Smooth muscle cell (in vitro differentiated cells): ENCODE data around the gene RNGTT. TPM values are rescaled to one million over a fixed set of nuclear protein-coding genes. Genes with fewer than 3 reads are reported as not detected.
"Not testable (repeated sequence)": the region's sequence is repeated elsewhere in the genome, so short reads cannot be mapped to it uniquely, and the experiment has no call there.

Experiments
- DNase-seq: peaks from one replicate; lab custom pipeline; 2025; ENCODE audit not compliant: unreplicated experiment; lab: John Stamatoyannopoulos, UW
- H2AFZ ChIP-seq: fragments of 200-600 bp; sonication (generic); 2 replicates; pipeline ENCODE4 v1.6.0; 2016; ENCODE audit warnings: antibody characterized with exemption, low read depth, mild to moderate bottlenecking
- H3F3A ChIP-seq: fragments of 200-600 bp; sonication (generic); 2 replicates; pipeline ENCODE4 v1.6.0; 2017; ENCODE audit warnings: antibody characterized with exemption, low read depth
- H3K27ac ChIP-seq: fragments of 200-600 bp; sonication (generic); 2 replicates; pipeline ENCODE4 v1.5.1; 2016; ENCODE audit warnings: low read depth, mild to moderate bottlenecking
- H3K27me3 ChIP-seq: fragments of 200-600 bp; sonication (generic); 2 replicates; pipeline ENCODE4 v1.6.1; 2016; ENCODE audit warnings: low read depth, mild to moderate bottlenecking
- H3K36me3 ChIP-seq: fragments of 200-600 bp; sonication (generic); 2 replicates; pipeline ENCODE4 v1.5.1; 2016; ENCODE audit warnings: low read depth
- H3K4me1 ChIP-seq: fragments of 200-600 bp; sonication (generic); 2 replicates; pipeline ENCODE4 v1.5.1; 2016; ENCODE audit warnings: low read depth
- H3K4me2 ChIP-seq: fragments of 200-600 bp; sonication (generic); 2 replicates; pipeline ENCODE4 v1.6.0; 2016; ENCODE audit warnings: mild to moderate bottlenecking
- H3K4me3 ChIP-seq: fragments of 200-600 bp; sonication (generic); 2 replicates; pipeline ENCODE4 v1.5.1; 2016; ENCODE audit warnings: mild to moderate bottlenecking
- H3K79me2 ChIP-seq: fragments of 200-600 bp; sonication (generic); 2 replicates; pipeline ENCODE4 v1.6.0; 2016; ENCODE audit warnings: low read depth, mild to moderate bottlenecking
- H3K9ac ChIP-seq: fragments of 200-600 bp; sonication (generic); 2 replicates; pipeline ENCODE4 v1.6.0; 2016; ENCODE audit warnings: low read depth
- H3K9me3 ChIP-seq: fragments of 200-600 bp; sonication (generic); replicated peaks from 2 replicates; pipeline ENCODE4 v1.5.1; 2016; ENCODE audit warnings: low read depth
- H4K20me1 ChIP-seq: fragments of 200-600 bp; sonication (generic); 2 replicates; pipeline ENCODE4 v1.6.0; 2016; ENCODE audit warnings: low read depth
- WGBS: methylation state at CpG from one replicate; pipeline ENCODE4 v1.1.7; 2016; ENCODE audit warnings: low lambda C conversion rate; 5-methylcytosine and 5-hydroxymethylcytosine counted together
- polyA plus RNA-seq: library from polyadenylated mRNA; unstranded; fragments of >200 nt; fragmentation: Nextera tagmentation; extraction: Ambion mirVana; gene quantifications from 2 replicates; pipeline ENCODE4 v1.2.1, GENCODE V29; 2016
- total RNA-seq: library from RNA; depleted of rRNA; stranded (reverse); fragments of >200 nt; gene quantifications from 2 replicates; pipeline ENCODE4 v1.2.3, GENCODE V29; 2014
- TF ChIP-seq, protein P1 (sequence below): fragments of 200-600 bp; sonication (generic); IDR thresholded peaks from 2 replicates; pipeline ENCODE4 v1.5.1; 2017; ENCODE audit warnings: borderline replicate concordance, mild to moderate bottlenecking, antibody characterized with exemption; ENCODE audit not compliant: insufficient read depth, poor library complexity, severe bottlenecking

Gene RNGTT
- total and polyA plus RNA-seq, 2 experiments from 2014 or later: 7.5 to 22.7 TPM

GRCh38 chr6:88730611-88731011 is 232.8 kb downstream of the RNGTT start:
- H3K9me3 ChIP-seq: no peaks in the 10 kb centered on the region
- no peaks in the 10 kb centered on the region for H3K27me3 ChIP-seq
- H3K4me3 ChIP-seq: no peak overlapping the region
- H3K79me2 ChIP-seq: no peaks in the 10 kb centered on the region
- no peak overlapping the region for H2AFZ ChIP-seq
- DNase-seq: no peak
- H3F3A ChIP-seq: no peaks in the 10 kb centered on the region
- H3K4me2 ChIP-seq: no peak overlapping the region
- H4K20me1 ChIP-seq: peaks cover 9% of the 10 kb centered on the region
- peak overlapping the region; percentile 70 for H3K27ac ChIP-seq
- WGBS: 60% methylated on average over 4 of the region's 4 CpGs
- no peaks in the 10 kb centered on the region for H3K36me3 ChIP-seq
- TF ChIP-seq, protein P1, sequence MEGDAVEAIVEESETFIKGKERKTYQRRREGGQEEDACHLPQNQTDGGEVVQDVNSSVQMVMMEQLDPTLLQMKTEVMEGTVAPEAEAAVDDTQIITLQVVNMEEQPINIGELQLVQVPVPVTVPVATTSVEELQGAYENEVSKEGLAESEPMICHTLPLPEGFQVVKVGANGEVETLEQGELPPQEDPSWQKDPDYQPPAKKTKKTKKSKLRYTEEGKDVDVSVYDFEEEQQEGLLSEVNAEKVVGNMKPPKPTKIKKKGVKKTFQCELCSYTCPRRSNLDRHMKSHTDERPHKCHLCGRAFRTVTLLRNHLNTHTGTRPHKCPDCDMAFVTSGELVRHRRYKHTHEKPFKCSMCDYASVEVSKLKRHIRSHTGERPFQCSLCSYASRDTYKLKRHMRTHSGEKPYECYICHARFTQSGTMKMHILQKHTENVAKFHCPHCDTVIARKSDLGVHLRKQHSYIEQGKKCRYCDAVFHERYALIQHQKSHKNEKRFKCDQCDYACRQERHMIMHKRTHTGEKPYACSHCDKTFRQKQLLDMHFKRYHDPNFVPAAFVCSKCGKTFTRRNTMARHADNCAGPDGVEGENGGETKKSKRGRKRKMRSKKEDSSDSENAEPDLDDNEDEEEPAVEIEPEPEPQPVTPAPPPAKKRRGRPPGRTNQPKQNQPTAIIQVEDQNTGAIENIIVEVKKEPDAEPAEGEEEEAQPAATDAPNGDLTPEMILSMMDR: no peak
- peaks cover 14% of the 10 kb centered on the region for H3K4me1 ChIP-seq
- H3K9ac ChIP-seq: no peak overlapping the region

DNA sequence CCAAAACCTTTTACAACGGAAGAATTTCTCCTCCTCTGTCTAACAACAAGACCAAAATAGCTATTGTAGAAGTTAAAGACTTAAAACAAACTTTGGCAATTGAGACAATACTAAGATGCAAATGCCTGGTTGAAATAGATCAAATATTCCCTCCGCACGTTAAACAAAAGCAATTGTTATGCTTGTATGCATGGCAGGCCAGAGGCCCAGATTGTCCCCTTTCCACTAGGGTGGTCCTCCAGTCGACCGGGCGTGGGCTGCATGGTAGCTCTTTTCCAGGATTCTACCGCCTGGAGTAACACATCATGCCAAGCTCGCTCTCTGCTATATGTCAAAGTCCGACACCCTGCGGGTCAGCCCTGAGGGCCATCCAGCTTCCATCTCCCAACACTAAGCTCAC is 234.7 kb downstream of the RNGTT start:
- 52% methylated on average over 10 of the region's 10 CpGs for WGBS
- Histone ChIP-seq H3K9ac (no peak overlapping the region), H3K4me3 (no peak overlapping the region), H3K27ac (no peak overlapping the region), H3K79me2 (no peaks in the 10 kb centered on the region), H2AFZ (no peak overlapping the region), H3K9me3 (no peaks in the 10 kb centered on the region), H3K4me1 (peaks cover 14% of the 10 kb centered on the region), H3F3A (no peaks in the 10 kb centered on the region), H3K4me2 (no peak overlapping the region), H3K27me3 (no peaks in the 10 kb centered on the region), H4K20me1 (peaks cover 9% of the 10 kb centered on the region), H3K36me3 (no peaks in the 10 kb centered on the region)
- no peak for DNase-seq
- TF ChIP-seq, protein P1: no peak

GRCh38 chr6:88726409-88726808 is 237.0 kb downstream of the RNGTT start:
- Histone ChIP-seq H4K20me1 (peaks cover 15% of the 10 kb centered on the region), H3K4me1 (peaks cover 18% of the 10 kb centered on the region)
- H3K9me3 ChIP-seq, H3K79me2 ChIP-seq, H3K4me2 ChIP-seq, H3K4me3 ChIP-seq, DNase-seq, H3K9ac ChIP-seq, H3K27me3 ChIP-seq, H2AFZ ChIP-seq, H3K36me3 ChIP-seq, H3F3A ChIP-seq, H3K27ac ChIP-seq: not testable (repeated sequence)
- WGBS: 93% methylated on average over 1 of the region's 1 CpG

DNA sequence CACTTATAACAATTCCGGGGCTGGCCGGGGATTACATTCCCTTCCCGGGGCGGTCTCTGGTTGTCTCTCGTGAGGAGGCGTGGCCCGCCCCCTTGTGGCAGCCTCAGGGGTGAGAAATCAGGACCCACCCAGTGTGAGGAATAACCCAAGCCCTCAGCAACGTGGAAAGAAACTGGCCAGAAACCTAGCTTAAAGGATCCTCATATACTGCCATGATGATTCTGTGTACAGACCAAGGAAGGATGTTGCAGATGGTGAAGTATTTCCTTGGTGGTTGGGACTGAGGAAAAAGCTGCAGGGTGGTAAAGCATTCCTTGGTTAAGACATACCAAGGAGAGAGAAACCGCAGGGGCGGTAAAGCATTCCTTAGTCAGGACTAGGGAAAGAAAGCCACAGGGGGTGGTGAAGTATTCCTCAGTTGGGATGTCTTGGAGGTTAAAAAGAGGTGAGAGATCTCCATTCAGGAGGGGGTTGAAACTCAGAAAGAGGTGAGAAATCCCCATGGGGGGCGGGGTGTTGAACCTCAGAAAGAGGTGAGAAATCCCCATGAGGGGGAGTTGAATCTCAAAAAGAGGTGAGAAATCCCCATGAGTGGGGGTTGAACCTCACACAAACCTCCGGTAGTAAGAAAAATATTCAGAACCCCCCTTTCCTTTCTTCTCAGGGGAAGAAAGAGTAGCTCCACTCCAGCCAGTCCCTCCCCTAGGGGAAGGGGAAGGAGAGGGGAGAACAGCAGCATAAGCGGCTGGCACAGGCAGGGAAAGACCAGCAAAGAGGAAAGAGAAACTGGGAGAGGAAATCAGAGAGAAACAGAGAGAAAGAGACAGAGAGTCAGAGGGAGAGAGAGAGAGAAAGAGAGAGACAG is 238.1 kb downstream of the RNGTT start:
- H3K4me1 ChIP-seq: peaks cover 9% of the 10 kb centered on the region
- H3K27ac ChIP-seq: peak overlapping the region; percentile 20
- H3K36me3 ChIP-seq: no peaks in the 10 kb centered on the region
- H3F3A ChIP-seq: no peaks in the 10 kb centered on the region
- no peaks in the 10 kb centered on the region for H3K9me3 ChIP-seq
- H3K27me3 ChIP-seq: no peaks in the 10 kb centered on the region
- H3K4me3 ChIP-seq: no peak overlapping the region
- TF ChIP-seq, protein P1: peak; percentile 52
- peak; percentile 4 for DNase-seq
- H4K20me1 ChIP-seq: peaks cover 8% of the 10 kb centered on the region
- H2AFZ ChIP-seq: no peak overlapping the region
- H3K9ac ChIP-seq: no peak overlapping the region
- 22% methylated on average over 13 of the region's 13 CpGs for WGBS
- H3K4me2 ChIP-seq: peak overlapping the region; percentile 58
- H3K79me2 ChIP-seq: no peaks in the 10 kb centered on the region
